Measurements from ENCODE around the gene TRIO.

The TRIO gene

GRCh38 chr5:14267166-14267838 is 124.2 kb downstream of the TRIO start:
- peak; percentile 35 for DNase-seq (ENCODE audit: low read depth)

- peak; percentile 70 for DNase-seq (ENCODE audit: low read depth)
These were observed 125.0 kb downstream of the TRIO start for GRCh38 chr5:14267991-14268708.

GRCh38 chr5:14268738-14269137 is 125.6 kb downstream of the TRIO start:
- DNase-seq (ENCODE audit: low read depth): no peak

- DNase-seq (ENCODE audit: low read depth): no peak
These were observed 126.3 kb downstream of the TRIO start for GRCh38 chr5:14269395-14269794.

- peak; percentile 35 for DNase-seq (ENCODE audit: low read depth)
These were observed 127.1 kb downstream of the TRIO start for GRCh38 chr5:14270209-14270702.

GRCh38 chr5:14272548-14273205 is 129.5 kb downstream of the TRIO start:
- DNase-seq (ENCODE audit: low read depth): no peak

- no peak for DNase-seq (ENCODE audit: low read depth)
These were observed 130.1 kb downstream of the TRIO start for GRCh38 chr5:14273207-14273767.

- no peak for DNase-seq (ENCODE audit: low read depth)
These were observed 133.2 kb downstream of the TRIO start for GRCh38 chr5:14276380-14276779.

- no peak for DNase-seq (ENCODE audit: low read depth)
These were observed 134.5 kb downstream of the TRIO start for GRCh38 chr5:14277385-14278320.

- no peak for DNase-seq (ENCODE audit: low read depth)
These were observed 137.2 kb downstream of the TRIO start for GRCh38 chr5:14280294-14280854.

- no peak for DNase-seq (ENCODE audit: low read depth)
These were observed 138.6 kb downstream of the TRIO start for GRCh38 chr5:14281746-14282181.

- no peak for DNase-seq (ENCODE audit: low read depth)
These were observed 140.0 kb downstream of the TRIO start for GRCh38 chr5:14283139-14283538.

- DNase-seq (ENCODE audit: low read depth): no peak
These were observed 141.4 kb downstream of the TRIO start for GRCh38 chr5:14284392-14285148.

- no peak for DNase-seq (ENCODE audit: low read depth)
These were observed 142.9 kb downstream of the TRIO start for GRCh38 chr5:14286007-14286406.

- DNase-seq (ENCODE audit: low read depth): no peak
These were observed 143.7 kb downstream of the TRIO start for GRCh38 chr5:14286574-14287421.

- no peak for DNase-seq (ENCODE audit: low read depth)
These were observed 149.9 kb downstream of the TRIO start for GRCh38 chr5:14292766-14293658.

GRCh38 chr5:14295610-14296009 is 152.5 kb downstream of the TRIO start:
- DNase-seq (ENCODE audit: low read depth): no peak

All from non-pigmented ciliary epithelial cell (primary cell).